GM21786 (cell line): ENCODE data around the gene SUGP2.
"Not testable (repeated sequence)": the region's sequence is repeated elsewhere in the genome, so short reads cannot be mapped to it uniquely, and the experiment has no call there.

Experiments used
- ATAC-seq: cut with Tn5 transposase; IDR thresholded peaks from one replicate; pipeline ENCODE4 v1.9.1; 2021; ENCODE audit not compliant: unreplicated experiment

Gene SUGP2

GRCh38 chr19:18961767-18962620 is 71.3 kb downstream of the SUGP2 start:
- no peak for ATAC-seq

DNA sequence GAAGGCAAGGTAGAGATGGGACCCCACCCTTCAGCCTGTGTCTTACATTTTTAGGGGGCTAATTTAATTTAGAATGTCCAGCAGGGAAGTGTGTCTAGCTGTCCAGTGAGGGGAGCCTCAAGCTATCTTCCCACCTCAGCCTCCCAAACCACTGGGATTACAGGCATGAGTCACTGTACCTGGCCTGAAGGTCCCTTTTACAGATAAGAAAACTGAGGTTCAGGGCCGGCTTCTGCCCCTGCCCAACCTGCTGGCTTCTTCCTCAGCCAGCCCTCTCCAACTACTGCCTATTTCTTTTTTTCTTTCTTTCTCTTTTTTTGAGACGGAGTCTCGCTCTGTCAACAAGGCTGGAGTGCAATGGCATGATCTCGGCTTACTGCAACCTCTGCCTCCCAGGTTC is 72.9 kb downstream of the SUGP2 start:
- no peak for ATAC-seq

DNA sequence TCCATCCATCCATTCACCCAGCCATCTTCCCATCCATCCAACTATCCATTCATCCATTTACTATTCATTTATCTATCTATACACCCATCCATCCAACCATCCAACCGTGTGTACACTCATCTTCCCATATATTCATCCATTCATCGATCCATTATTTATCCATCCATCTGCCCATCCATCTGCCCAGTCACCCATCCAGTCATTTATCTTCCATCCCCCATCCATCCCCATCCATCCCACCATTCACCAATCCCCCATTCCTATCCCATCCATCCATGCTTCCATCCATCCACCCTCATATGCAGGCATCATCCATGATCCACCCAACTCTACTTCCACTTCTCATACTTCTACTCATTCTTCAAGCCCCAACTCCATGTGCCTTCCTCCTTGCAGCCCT is 78.3 kb downstream of the SUGP2 start:
- no peak for ATAC-seq

- ATAC-seq = no peak
Observed at GRCh38 chr19:18954094-18954493, 79.2 kb downstream of the SUGP2 start.

GRCh38 chr19:18952364-18953003 is 80.8 kb downstream of the SUGP2 start:
- not testable (repeated sequence) for ATAC-seq

DNA sequence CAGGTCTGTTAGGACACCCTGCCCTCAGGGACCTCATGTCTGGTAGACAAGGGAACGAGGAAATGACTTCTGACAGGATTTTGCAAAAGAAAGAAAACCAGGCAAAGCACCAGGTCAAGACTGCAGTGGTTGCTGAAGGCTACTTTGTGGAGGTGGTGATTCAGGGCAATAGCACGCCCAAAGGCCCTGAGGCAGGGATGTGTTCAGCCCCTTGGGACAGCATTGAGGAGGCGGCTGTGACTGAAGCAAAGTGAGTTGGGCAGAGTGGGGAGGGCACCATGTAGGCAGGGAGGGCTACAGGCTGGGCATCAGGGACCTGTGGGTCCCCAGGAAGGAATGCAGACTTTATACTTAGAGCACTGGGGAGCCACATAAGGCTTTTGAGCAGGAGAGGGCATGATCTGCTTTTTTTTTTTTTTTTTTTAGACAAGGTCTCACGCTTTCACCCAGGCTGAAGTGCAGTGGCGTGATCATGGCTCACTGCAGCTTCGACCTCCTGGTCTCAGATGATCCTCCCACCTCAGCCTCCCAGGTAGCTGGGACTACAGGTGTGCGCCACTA is 81.5 kb downstream of the SUGP2 start:
- ATAC-seq = no peak

DNA sequence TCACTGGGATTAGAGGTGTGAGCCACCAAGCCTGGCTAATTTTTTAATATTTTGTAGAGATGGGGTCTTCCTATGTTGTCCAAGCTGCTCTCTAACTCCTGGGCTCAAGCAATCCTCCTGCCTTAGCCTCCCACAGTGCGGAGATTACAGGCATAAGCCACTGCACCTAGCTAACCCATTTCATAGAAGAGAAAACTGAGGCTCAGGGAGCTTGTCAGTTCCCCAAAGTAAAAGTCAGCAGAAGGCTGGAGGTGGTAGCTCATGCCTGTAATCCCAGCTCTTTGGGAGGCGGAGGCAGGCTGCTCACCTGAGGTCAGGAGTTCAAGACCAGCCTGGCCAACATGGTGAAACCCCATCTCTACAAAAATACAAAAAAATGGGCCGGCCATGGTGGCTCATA is 83.5 kb downstream of the SUGP2 start:
- no peak for ATAC-seq

DNA sequence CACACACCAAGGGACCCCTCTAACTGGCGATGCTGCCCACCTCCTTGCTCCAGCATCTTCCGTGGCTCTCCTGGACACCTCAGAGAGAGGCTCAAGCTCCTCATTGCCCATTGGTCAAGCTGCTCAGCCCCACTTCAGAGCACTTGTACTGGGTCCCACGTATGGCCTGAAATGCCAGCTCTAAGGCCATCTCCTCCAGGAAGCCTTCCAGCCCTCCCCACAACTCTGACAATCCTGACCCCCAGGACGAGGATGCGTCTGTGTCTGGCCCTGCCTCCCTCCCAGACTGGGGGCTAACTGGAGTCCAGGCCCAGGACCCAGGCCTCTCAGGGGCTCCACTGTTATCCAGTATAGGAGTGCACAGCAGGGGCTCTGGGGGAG is 84.4 kb downstream of the SUGP2 start:
- ATAC-seq = no peak

DNA sequence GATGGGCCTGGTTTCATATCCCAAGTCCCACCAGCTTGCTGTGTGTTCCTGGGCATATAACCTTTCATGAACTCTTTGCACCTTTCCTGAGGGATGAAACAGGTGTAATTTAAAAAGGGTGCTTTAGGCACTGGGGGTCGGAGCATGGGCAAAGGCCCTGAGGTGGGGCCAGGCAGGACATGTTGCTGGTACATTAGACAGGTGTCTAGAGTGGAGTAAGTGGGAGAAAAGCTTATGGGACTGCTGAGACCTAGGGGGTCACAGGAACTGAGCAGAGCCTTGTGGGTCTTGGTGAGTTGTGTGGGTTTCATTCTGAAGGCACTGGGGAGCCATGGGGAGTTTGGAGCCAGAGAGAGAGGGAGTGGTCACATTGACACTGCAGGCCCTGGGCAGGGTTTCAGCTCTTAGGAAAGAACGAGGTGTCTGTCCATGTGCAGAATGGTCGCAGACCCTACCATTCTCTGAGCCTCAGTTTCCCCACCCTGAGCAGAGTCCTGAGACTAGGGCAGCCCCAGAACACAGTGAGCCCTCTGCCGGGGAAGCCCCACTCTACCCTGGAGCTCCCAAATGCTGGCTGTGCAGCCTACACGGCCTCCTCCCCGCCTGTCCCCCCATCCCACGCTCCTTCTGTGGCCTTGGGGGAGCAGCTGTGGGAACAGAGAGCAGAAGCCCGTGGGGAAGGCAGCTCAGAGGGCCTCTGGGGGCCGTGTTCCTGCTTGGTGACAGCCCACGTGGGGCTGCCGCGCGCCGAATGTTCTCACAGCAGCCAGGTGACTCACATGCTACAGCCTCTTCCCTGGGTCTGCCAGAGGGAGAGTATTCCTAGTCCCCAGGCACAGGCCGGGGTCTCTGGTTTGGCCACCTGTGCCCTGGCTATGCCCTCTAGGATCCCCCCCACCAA is 85.0 kb downstream of the SUGP2 start:
- ATAC-seq = no peak

DNA sequence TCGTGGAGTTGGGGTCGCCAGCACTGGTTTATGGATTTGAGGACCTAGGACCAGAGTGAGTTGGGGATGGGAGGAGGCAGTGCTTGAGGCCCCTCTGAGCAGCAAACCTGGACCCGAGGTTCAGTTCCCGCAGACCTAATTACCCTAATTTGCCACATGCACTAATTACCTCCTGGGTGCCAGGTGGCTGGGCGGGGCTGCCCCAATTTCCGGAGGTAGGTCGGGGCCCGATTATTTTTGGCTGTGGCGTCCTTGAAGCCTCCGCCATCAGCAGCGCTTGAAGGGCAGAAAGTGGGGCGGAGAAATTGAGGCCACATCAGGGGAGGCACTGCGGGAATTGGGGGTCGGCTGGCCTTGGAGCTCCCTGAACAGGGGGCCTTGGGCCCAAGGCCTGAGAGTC is 86.4 kb downstream of the SUGP2 start:
- no peak for ATAC-seq

DNA sequence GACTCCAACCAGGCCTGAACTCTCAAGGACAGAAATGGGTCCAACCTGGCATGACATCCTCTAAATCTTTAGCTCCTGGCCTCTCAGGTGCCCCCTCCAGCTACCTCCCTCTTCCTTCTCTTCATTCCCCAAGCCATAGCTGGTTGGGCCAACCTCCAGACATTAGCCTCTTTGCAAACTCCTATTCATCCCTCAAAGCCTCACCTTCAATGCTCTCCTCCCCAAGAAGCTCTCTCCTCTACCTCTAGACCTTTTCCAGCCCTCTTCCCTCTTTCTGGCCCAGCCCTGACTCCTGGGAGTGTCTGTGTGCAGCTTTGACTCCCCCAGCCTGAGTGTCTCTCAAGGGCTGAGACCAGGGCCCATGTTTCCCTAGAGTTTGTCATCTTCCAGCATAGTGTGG is 87.0 kb downstream of the SUGP2 start:
- no peak for ATAC-seq

DNA sequence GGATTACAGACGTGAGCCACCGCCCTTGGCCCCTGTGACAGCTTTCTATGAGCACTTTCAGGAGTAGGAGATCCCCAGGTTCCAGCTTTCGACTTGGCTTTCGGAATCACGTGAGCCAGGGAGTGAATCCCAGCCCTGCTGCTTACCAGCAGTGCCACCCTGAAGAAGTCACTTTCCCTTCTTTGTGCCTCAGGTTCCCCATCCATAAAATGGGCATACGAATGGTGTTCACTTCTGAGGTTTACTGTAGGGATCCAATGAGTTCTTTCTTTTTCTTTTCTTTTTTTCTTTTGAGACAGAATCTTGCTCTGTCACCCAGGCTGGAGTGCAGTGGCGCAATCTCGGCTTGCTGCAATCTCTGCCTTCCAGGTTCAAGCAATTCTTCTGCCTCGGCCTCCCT is 88.0 kb downstream of the SUGP2 start:
- ATAC-seq = no peak

- ATAC-seq = no peak
Observed at GRCh38 chr19:18943465-18943864, 89.9 kb downstream of the SUGP2 start.

DNA sequence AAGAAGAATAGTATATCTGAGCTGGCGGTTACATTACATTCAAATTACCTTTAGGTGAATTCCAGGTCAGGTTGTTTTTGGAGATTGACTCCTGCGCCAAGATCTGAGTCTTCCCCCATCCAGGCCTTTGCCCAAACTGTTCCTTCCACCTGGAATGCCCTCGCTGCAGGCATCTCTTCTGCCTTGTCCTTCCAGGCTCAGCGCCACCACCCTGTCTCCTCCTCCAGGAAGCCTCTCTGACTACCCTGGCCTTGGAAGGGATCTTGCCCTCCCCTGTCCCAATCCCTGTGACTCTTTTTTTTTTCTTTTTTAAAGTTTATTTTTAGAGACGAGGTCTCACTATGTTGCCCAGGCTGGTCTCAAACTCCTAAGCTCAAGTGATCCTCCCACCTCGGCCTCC is 90.6 kb downstream of the SUGP2 start:
- no peak for ATAC-seq

DNA sequence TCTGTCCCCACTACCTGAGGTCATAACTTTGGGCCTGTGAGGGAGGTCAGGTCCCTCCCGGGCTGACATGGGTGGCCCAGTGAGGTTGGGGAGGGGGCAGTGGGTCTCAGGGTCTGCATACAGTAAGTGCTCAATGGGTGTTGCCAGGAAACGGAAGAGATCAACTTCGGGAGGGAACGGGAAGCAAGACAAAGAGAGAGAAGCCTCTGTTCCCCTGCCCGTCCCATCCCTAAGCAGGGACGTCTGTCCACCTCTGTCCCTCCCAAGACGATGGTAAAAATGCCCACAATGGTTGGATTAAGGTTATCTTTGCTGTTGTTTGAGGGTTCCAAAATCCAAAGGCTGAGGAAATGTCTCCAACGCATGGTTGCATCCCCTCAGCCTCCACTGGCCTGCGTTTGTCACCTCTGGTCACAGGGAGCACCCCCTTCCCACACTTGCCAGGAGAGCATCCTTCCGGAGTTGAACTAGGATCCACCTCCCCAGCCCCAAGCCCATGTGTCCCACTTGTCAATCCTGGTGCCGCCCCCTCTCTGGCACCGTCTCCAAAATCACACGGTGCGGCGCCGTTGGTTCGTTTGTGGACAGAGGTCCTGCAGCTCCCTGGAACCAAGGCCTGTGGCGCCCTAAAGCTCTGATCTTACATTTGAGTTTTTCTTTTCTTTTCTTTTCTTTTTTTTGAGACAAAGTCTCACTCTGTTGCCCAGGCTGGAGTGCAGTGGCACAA is 91.5 kb downstream of the SUGP2 start:
- ATAC-seq = no peak
